K562 (cell line): ENCODE data around the gene ATP6V1F. TPM values are rescaled to one million over a fixed set of nuclear protein-coding genes. Genes with fewer than 3 reads are reported as not detected.

Experiments
- CBFB ChIP-seq: sonication (generic); formaldehyde crosslinking; IDR thresholded peaks from 2 replicates; pipeline ENCODE4 v1.4.0; 2020; ENCODE audit warnings: mild to moderate bottlenecking, missing genetic modification reagents
- CHD1 ChIP-seq: fragments of 200-600 bp; sonication (generic); IDR thresholded peaks from one replicate; pipeline ENCODE4 v1.6.1; 2012; ENCODE audit warnings: mild to moderate bottlenecking, moderate library complexity, low read length, inconsistent platforms
- CREM ChIP-seq: IDR thresholded peaks from 2 replicates; pipeline ENCODE4 v1.6.1; 2014; ENCODE audit warnings: antibody characterized with exemption, low read depth
- E2F6 ChIP-seq, 2 experiments: IDR thresholded peaks; 2 replicates each; pipeline ENCODE4 v1.6.1; 2011; ENCODE audit warnings: borderline replicate concordance in 1 of 2, control low read depth in 1 of 2, low read depth in 1 of 2, low read length in 1 of 2, mild to moderate bottlenecking in 1 of 2, mixed read lengths in 1 of 2, moderate library complexity in 1 of 2; ENCODE audit not compliant: insufficient read depth in 1 of 2, insufficient read length in 1 of 2, poor library complexity in 1 of 2, severe bottlenecking in 1 of 2; ENCODE audit errors: extremely low read depth in 1 of 2
- ELF2 ChIP-seq: fragments of 250-450 bp; sonication (Bioruptor Pico); IDR thresholded peaks from 2 replicates; pipeline ENCODE4 v1.5.0; 2021; ENCODE audit warnings: mild to moderate bottlenecking
- EP400 ChIP-seq: fragments of 450-650 bp; IDR thresholded peaks from 2 replicates; pipeline ENCODE4 v1.6.1; 2017; ENCODE audit warnings: antibody characterized with exemption, mild to moderate bottlenecking, moderate library complexity
- HIVEP1 ChIP-seq: fragments of 250-450 bp; sonication (Bioruptor Pico); IDR thresholded peaks from 2 replicates; pipeline ENCODE4 v1.4.0; 2020; ENCODE audit warnings: mild to moderate bottlenecking
- KDM1A ChIP-seq, 2 experiments: fragments of 450-650 bp; IDR thresholded peaks; 2 replicates each; pipeline ENCODE4 v1.6.1; 2016; ENCODE audit warnings: mild to moderate bottlenecking in 2 of 2
- KDM2B ChIP-seq: fragments of 250-450 bp; sonication (Bioruptor Pico); IDR thresholded peaks from 2 replicates; pipeline ENCODE4 v1.8.0; 2021; ENCODE audit warnings: mild to moderate bottlenecking, moderate library complexity
- L3MBTL2 ChIP-seq: fragments of 450-650 bp; IDR thresholded peaks from 2 replicates; pipeline ENCODE4 v1.6.1; 2016; ENCODE audit warnings: mild to moderate bottlenecking, moderate library complexity
- MAFG ChIP-seq: fragments of 450-650 bp; conservative IDR thresholded peaks from 2 replicates; pipeline ENCODE4 v1.6.1; 2016; ENCODE audit warnings: missing genetic modification characterization, missing compliant biosample characterization
- MCM2 ChIP-seq: fragments of 450-650 bp; IDR thresholded peaks from 2 replicates; pipeline ENCODE4 v1.6.1; 2017; ENCODE audit warnings: low read depth, mild to moderate bottlenecking
- MED1 ChIP-seq: sonication (generic); formaldehyde crosslinking; IDR thresholded peaks from 2 replicates; pipeline ENCODE4 v1.8.1; 2023; ENCODE audit warnings: missing genetic modification reagents, borderline replicate concordance
- MEIS2 ChIP-seq: fragments of 450-650 bp; IDR thresholded peaks from 2 replicates; pipeline ENCODE4 v1.6.1; 2014; ENCODE audit warnings: mild to moderate bottlenecking; ENCODE audit not compliant: partially characterized antibody
- MITF ChIP-seq: IDR thresholded peaks from 2 replicates; pipeline ENCODE4 v1.6.1; 2014; ENCODE audit warnings: antibody characterized with exemption
- NCOR1 ChIP-seq: fragments of 450-650 bp; IDR thresholded peaks from 2 replicates; pipeline ENCODE4 v1.6.1; 2016; ENCODE audit warnings: mild to moderate bottlenecking, moderate library complexity
- PHF8 ChIP-seq: fragments of 200-600 bp; sonication (generic); IDR thresholded peaks from 2 replicates; pipeline ENCODE4 v1.6.1; 2012; ENCODE audit warnings: mixed run types, mild to moderate bottlenecking, inconsistent platforms, low read length, moderate library complexity, borderline replicate concordance
- POLR2B ChIP-seq: fragments of 450-650 bp; IDR thresholded peaks from 2 replicates; pipeline ENCODE4 v1.6.1; 2018; ENCODE audit warnings: low read depth; ENCODE audit not compliant: partially characterized antibody
- THRB ChIP-seq: fragments of 450-650 bp; formaldehyde crosslinking; conservative IDR thresholded peaks from 2 replicates; pipeline ENCODE4 v1.4.0; 2022; ENCODE audit warnings: mild to moderate bottlenecking, missing genetic modification characterization
- U2AF1 ChIP-seq: fragments of 200-400 bp; formaldehyde crosslinking; optimal IDR thresholded peaks from 2 replicates; pipeline ENCODE3; 2017; ENCODE audit warnings: mild to moderate bottlenecking, low read depth, low read length, moderate library complexity
- VEZF1 ChIP-seq: fragments of 200-800 bp; sonication (Bioruptor generic); IDR thresholded peaks from 2 replicates; pipeline ENCODE4 v1.6.1; 2017; ENCODE audit warnings: missing genetic modification characterization, missing compliant biosample characterization
- XRCC5 ChIP-seq: fragments of 200-400 bp; formaldehyde crosslinking; IDR thresholded peaks from 2 replicates; pipeline ENCODE4 v1.6.1; 2017; ENCODE audit warnings: low read depth, mild to moderate bottlenecking, low read length
- ZSCAN29 ChIP-seq: fragments of 450-650 bp; IDR thresholded peaks from 2 replicates; pipeline ENCODE4 v1.6.1; 2017
- ZZZ3 ChIP-seq: fragments of 450-650 bp; IDR thresholded peaks from 2 replicates; pipeline ENCODE4 v1.6.1; 2016; ENCODE audit warnings: antibody characterized with exemption, mild to moderate bottlenecking, moderate library complexity
- polyA plus RNA-seq, 8 experiments: library from polyadenylated mRNA; depleted of rRNA in 4 of 8; stranded (reverse) in 5 of 8; unstranded in 3 of 8; fragments of >200 nt; fragmentation: Nextera tagmentation in 2 of 8; fragmentation: Illumina TruSeq in 1 of 8; extraction: Ambion mirVana in 2 of 8; extraction: Trizol in 1 of 8; gene quantifications; 2 replicates each; pipeline versions ENCODE4 v1.2.1 to v1.2.3, GENCODE V29; 2011 to 2014; ENCODE audit warnings: inconsistent platforms in 1 of 8, missing spikeins in 1 of 8
- total RNA-seq, 7 experiments: library from RNA; depleted of rRNA in 6 of 7; stranded (reverse); fragments of >200 nt in 6 of 7; fragmentation: Illumina TruSeq in 2 of 7; extraction: Trizol in 2 of 7; gene quantifications; 2 replicates each; pipeline versions ENCODE4 v1.2.1 to v1.2.3, GENCODE V29; 2011 to 2021; ENCODE audit warnings: low replicate concordance in 1 of 7

Gene ATP6V1F
- total and polyA plus RNA-seq, 9 of the 15 experiments (the other 6 are each of a cell fraction or from before 2014, with no cell fraction given), result 206 to 1,123 (median 542) TPM

- TF ChIP-seq U2AF1 (no peak), E2F6 (IDR thresholded peaks at IDR 0.05; ENCODE audit: borderline replicate concordance in 1 of 2, extremely low read depth in 1 of 2, insufficient read depth in 1 of 2, insufficient read length in 1 of 2, low read depth in 1 of 2, low read length in 1 of 2, poor library complexity in 1 of 2, severe bottlenecking in 1 of 2) (peak; percentile 19 to 27), MAFG (tag) (no peak; the same call in 1 of the 2 replicates), MCM2 (no peak), POLR2B (peak; percentile 51), CREM (peak; percentile 67), PHF8 (peak; percentile 32; the same call in 1 of the 2 replicates), VEZF1 (CRISPR knock-in tag) (peak; percentile 94), XRCC5 (peak; percentile 81), EP400 (peak; percentile 65), ZSCAN29 (no peak), ZZZ3 (no peak), HIVEP1 (CRISPR knock-in tag) (no peak), MEIS2 (peak; percentile 88), CHD1 (peak; percentile 24), THRB (CRISPR knock-in tag) (peak; percentile 48; the same call in 1 of the 2 replicates), KDM1A (IDR thresholded peaks at IDR 0.05) (peak in 1 of 2 experiments; percentile 68; a peak in 2 of 4 replicates), CBFB (CRISPR knock-in tag) (peak; percentile 81; the same call in 1 of the 2 replicates), MITF (no peak), L3MBTL2 (peak; percentile 54; the same call in 1 of the 2 replicates), KDM2B (CRISPR knock-in tag) (0 out of 2 replicates have a peak, but pooled peaks have one; percentile 26), MED1 (no peak), NCOR1 (peak; percentile 64), ELF2 (CRISPR knock-in tag) (peak; percentile 61; the same call in 1 of the 2 replicates)
Observed at GRCh38 chr7:128831994-128832879, 30.4 kb upstream of the ATP6V1F start (continued).
